Measurements from ENCODE around the gene COL9A2.

Gene COL9A2

DNA sequence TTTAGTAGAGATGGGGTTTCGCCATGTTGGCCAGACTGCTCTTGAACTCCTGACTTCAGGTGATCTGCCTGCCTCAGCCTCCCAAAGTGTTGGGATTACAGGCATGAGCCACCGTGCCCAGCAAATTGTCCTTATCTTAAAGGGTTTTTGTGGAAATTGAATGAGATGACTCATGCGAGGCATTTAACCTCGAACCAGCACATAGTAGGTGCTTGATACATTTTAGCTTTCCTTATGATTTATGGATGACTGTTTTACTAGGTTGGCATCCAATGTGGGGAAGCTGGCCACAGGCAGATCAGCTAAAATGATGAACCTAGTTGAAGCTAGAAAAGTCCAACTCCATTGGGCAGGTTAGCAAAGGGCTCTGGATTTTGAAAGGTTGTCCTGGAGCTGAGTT, 1.4 kb upstream of the COL9A2 start:
- TF ChIP-seq, protein P1, sequence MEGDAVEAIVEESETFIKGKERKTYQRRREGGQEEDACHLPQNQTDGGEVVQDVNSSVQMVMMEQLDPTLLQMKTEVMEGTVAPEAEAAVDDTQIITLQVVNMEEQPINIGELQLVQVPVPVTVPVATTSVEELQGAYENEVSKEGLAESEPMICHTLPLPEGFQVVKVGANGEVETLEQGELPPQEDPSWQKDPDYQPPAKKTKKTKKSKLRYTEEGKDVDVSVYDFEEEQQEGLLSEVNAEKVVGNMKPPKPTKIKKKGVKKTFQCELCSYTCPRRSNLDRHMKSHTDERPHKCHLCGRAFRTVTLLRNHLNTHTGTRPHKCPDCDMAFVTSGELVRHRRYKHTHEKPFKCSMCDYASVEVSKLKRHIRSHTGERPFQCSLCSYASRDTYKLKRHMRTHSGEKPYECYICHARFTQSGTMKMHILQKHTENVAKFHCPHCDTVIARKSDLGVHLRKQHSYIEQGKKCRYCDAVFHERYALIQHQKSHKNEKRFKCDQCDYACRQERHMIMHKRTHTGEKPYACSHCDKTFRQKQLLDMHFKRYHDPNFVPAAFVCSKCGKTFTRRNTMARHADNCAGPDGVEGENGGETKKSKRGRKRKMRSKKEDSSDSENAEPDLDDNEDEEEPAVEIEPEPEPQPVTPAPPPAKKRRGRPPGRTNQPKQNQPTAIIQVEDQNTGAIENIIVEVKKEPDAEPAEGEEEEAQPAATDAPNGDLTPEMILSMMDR (conservative IDR thresholded peaks at IDR 0.05; ENCODE audit: low read length): no peak

DNA sequence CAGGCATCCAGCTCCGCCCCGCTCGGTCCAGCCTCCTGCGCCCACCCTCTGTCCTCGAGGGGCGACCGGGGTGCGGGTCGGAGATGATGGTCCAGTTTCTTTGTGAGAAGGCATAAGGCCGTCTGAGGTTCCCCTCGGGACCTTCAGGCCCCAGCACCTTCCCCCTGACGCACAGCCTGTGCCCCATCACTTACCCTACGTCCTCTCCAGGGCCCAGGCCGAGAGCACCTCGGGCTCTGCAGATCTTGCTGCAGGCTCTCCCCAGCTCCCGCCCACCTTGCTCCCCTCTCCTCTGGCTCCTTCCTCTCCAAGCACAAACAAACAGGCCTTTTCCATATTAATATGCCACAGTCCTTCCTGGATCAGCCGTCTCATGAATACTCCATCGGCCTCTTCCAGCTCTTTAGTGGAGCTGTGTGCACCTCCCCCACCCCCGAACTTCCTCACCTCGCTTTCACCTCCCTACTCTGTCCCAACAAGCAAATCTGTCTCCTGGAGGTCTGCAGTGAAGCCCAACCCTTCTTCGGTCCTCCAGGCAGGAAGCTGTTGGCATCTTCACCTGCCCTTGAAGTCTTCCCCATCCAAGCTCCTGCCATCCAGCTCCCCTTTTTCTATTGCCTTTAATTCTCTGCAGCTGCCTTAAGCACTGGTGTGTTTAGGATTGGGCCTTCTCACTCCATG, 448 bp upstream of the COL9A2 start:
- no peak overlapping the region for H3K4me3 ChIP-seq (ENCODE audit: low read length)
- TF ChIP-seq, protein P1 (conservative IDR thresholded peaks at IDR 0.05; ENCODE audit: low read length): no peak
- DNase-seq (ENCODE audit: low read depth): no peak

More for the DNA sequence above, 1.4 kb upstream of the COL9A2 start:
- no peak overlapping the region for H3K4me3 ChIP-seq (ENCODE audit: low read length)
- DNase-seq (ENCODE audit: low read depth): no peak

DNA sequence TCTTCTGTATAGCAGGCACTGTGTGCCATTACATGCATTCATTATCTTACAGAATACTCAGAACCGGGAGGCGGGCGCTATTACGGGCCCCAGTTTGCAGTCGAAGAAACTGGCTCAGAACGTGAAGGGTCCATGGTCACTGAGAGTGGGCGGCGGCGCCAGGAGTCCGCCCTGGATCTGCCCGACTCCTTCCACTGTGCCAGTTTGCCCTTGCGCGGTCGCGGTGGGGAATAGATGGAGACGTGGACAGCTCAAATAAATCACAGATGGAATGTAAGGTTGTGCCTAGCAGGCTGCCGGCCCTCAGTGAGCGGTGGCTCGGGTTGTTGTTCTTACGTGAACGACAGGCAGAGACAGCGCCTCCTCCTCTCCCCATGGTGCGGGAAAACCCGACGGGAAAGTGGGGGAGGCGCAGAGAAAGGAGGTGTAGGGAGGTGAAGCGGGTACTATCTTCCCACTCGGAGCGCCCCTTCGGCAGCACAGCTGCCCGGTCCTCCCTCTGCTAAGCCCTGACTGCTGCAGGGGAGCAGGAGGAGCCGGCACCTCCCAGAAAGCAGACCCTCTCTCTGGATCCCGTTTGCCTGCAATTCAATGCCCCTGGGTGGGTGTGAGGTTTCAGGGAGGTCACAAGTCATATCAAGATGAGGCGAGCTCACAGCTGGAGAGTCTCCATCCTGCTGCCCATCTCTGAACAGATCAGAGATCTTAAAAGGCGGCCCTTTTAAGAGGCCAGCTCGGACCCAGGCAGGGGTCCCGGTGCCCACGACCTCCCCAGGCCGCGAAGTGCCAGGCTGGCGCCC, 1.1 kb downstream of the COL9A2 start:
- TF ChIP-seq, protein P1 (conservative IDR thresholded peaks at IDR 0.05; ENCODE audit: low read length): no peak
- H3K4me3 ChIP-seq (ENCODE audit: low read length): peak overlapping the region; percentile 39
- DNase-seq (ENCODE audit: low read depth): no peak

DNA sequence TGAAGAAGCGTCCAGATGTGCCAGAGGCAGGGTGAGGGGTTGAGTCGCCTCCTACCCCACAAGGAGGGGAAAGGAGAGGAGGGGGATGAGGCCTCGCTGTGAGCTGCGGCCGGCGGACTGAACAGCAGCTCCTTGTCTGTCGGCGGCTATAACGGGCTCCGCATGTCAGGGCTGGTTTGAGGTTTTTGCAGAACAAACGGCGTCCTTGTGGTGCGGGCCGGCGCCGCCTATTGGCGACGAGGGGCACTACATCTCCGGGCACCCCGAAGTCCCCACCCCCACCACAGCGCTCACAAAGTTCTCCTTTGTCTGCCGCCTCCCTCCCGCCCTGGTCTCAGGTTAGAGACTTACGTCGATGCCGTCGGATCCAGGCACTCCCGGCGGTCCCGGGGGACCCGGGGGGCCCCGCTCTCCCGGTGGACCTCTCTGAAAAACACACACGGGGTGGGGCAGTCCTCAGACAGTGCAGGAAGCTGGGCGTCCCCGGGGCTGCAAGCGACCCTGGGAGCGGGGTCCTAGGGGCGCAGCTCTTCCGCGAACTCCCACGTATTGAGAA, 1.8 kb downstream of the COL9A2 start:
- DNase-seq (ENCODE audit: low read depth): peak; percentile 84
- H3K4me3 ChIP-seq (ENCODE audit: low read length): peak overlapping the region; percentile 39

DNA sequence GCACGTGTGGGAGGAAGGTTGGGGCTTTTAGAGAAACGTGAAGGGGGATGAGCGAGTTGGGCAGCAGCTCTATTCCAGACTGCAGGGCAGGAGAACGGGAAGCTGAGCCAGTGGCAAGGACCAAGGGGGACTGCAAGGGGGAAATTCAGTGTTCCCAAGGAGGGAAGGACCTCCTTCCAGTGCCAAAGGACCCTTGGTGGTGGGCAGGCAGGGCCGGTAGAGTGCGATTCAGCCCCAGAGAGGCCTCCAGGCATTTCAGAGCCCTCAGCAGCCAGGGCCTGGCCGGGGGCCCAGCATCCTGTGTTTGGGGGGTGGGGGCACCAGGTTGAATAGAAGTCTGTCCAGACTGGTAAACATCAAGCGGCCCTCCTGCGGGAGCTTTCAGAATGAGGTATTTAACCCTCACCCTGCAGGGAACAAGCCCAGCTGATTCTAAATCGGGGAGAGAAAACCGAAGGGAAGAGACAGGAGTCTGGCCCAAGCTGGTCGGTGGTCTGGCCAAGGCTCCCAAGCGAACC, 2.3 kb downstream of the COL9A2 start:
- peak overlapping the region; percentile 33 for H3K4me3 ChIP-seq (ENCODE audit: low read length)
- TF ChIP-seq, protein P1 (conservative IDR thresholded peaks at IDR 0.05; ENCODE audit: low read length): no peak
- DNase-seq (ENCODE audit: low read depth): no peak

More for the DNA sequence above, 1.8 kb downstream of the COL9A2 start:
- TF ChIP-seq, protein P1 (conservative IDR thresholded peaks at IDR 0.05; ENCODE audit: low read length): peak; percentile 80

DNA sequence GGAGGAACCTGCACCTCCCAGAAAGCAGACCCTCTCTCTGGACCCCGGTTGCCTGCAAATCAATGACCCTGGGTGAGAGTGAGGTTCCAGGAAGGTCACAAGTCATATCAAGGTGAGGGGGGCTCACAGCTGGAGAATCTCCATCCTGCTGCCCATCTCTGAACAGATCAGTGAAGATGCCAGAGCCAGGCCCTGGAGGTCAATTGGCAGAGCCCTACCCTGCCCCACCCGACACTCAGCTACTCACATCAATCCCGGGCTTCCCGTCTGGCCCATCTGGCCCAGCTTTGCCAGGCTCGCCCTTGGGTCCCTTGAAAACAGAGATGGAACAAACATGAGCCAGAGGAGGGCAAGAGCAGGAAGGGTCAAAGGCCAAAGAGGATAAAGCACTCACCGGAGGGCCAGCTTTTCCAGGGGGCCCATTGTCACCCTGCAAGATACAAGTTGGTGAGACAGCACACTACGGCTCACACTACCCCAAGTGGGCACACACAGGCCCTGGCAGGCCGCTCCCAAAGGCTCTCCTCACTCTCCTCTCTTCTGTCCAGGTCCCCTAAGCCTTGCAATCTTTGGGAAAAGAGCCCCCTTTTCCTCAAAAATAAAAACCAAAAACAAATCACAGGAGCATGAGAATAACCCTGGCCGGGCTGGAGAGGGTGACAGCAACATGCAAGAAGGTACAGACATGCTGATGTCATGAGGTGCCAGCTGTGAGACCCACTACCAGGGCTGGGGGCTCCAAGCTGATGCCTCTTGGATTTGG, 2.9 kb downstream of the COL9A2 start:
- TF ChIP-seq, protein P1 (conservative IDR thresholded peaks at IDR 0.05; ENCODE audit: low read length): no peak
- no peak overlapping the region for H3K4me3 ChIP-seq (ENCODE audit: low read length)
- no peak for DNase-seq (ENCODE audit: low read depth)
